CMK (cell line): ENCODE results near the gene CAAP1.
"Not testable (repeated sequence)": the region's sequence is repeated elsewhere in the genome, so short reads cannot be mapped to it uniquely, and the experiment has no call there.

Experiments used
- DNase-seq: peaks from one replicate; pipeline ENCODE4 v3.0.0-alpha.2; 2010; ENCODE audit warnings: low read depth

Gene CAAP1, protein sequence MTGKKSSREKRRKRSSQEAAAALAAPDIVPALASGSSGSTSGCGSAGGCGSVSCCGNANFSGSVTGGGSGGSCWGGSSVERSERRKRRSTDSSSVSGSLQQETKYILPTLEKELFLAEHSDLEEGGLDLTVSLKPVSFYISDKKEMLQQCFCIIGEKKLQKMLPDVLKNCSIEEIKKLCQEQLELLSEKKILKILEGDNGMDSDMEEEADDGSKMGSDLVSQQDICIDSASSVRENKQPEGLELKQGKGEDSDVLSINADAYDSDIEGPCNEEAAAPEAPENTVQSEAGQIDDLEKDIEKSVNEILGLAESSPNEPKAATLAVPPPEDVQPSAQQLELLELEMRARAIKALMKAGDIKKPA

DNA sequence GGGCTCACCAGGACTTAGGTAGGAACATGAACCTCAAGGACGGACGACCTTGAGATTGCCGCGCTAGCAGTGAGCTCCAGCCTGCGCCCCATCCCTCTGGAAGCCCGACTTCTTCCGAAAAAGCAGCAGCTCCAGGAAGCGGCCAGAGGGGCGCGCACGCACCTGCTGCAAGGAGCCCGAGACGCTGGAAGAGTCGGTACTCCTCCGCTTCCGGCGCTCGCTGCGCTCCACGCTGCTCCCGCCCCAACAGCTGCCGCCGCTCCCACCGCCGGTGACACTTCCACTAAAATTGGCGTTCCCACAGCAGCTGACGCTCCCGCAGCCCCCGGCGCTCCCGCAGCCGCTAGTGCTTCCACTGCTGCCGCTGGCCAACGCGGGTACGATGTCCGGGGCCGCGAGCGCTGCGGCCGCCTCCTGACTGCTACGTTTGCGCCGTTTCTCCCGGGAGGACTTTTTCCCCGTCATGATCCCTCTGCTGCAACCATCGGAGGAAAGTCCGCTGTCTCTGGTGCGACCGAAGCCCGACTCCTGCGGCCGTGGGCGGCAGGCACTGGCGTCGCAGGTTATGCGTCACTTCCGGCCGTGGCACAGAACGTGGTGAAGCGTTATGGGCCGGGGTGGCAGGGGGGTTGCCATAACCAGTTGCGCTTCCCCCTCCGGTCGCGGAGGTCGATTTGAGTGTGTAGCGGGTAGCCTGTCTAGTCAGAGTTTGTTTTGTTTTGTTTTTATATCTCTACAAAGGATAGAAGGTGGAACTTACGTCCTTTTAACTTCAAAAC is at the start of gene CAAP1:
CAAP1 (minus strand) TSS at position 552 of the 779 bp plus-strand sequence; CDS start at position 465, 87 bp downstream.
- peak; percentile 47 for DNase-seq

DNA sequence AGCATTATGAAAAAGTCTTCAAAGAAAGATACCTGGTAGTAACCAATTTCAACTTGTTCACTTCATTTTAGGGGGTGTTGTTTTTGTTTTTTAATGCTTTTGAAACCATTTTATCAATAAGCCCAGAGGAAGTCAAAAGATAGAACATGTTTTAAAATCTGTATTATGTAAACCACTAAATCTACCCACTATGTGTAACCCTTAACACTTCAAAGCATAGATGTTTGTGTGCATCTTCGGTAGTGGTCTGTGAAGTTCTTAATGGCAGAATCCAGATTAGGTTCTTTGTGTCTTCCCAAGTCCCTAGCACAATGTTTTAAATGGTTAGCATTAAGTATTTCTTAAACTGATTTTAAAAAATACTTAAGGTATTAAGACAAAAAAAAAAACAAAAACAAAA is 48.2 kb upstream of the CAAP1 start:
- DNase-seq = no peak

DNA sequence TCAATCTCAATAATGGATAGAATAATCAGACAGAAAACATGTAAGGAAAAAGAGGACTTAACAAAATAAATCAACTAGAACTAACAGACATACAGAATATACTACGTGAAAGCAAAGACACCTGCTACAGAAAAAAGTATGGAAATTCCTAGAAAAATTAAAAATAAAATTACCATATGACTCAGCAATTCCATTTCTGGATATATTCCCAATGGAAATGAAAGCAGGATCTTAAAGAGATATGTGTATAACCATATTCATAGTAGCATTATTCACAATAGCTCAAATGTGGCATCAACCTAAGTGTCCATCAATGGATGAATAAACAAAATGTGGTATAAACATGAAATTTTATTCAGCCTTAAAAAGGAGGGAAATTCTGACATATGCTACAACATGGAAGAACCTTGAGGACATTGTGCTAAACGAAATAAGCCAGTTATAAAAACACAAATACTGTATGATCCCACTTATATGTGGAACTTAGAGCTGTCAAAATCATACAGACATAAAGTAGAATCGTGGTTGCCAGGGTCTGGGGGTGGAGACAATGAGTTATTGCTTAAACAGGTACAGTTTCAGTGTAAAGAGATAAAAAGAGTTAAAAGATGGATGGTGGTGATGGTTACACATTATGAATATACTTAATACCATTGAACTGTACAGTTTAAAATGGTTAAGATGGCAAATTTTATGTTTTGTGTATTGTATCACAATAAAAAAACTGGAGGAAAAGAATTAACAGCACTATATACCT is 47.5 kb upstream of the CAAP1 start:
- DNase-seq = no peak

DNA sequence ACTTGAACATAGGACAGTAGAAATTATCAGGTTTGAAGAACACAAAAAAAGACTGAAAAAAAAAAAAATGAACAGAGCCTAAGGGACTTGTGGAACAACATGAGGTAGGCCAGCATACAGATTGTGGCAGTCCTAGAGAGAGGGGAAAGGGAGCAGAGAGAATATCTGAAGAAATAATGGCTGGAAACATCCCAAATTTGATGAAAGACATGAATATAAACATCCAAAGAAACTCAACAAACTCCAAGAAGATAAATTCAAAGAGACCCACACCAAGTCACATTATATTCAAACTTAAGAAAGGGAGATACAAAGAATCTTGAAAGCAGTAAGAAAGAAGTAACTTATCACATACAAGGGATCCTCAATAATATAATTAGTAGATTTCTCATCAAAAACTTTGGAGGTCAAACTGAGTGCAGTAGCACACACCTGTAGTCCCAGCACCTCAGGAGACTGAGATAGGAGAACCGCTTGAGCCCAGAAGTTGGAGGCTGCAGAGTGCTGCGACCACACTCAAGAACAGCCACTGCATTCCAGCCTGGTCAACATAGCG is 45.3 kb upstream of the CAAP1 start:
- no peak for DNase-seq

DNA sequence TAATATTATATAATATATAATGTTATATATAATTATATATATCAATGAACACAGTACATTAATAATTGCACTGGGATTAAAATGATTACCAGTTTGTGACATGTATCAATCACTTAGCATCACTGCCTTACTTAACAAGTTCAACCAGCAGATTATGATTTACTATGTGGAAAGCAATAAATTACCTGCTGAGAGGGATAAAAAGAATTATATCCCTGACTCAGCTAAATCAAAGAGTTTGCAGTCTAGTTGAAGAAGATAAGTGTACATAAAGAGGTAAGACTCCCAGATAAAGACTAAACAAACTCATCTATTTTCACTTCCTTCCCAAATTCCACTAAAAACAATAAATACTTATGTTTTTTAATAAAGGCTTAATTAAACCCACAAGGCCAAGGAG is 43.2 kb upstream of the CAAP1 start:
- no peak for DNase-seq

DNA sequence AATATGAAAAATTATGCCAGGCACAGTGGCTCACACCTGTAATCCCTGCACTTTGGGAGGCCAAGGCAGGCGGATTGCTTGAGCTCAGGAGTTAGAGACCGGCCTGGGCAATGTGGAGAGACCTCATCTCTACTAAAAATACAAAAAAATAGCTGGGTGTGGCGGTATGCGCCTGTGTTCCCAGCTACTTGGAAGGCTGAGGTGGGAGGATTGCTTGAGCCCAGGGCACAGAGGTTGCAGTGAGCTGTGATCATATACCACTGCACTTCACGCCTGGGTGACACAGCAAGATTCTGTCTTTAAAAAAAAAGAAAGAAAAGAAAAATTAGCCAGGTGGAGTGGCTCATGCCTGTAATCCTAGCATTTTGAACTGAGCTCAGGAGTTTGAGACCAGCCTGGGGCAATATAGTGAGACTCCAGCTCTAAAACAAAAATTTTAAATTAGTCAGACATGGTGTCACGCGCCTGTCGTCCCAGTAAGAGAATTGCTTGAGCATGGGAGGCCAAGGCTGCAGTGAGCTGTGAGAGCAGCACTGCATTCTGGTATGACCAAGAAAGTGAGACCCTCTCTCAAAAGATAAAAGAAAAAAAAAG is 36.4 kb upstream of the CAAP1 start:
- DNase-seq = no peak

DNA sequence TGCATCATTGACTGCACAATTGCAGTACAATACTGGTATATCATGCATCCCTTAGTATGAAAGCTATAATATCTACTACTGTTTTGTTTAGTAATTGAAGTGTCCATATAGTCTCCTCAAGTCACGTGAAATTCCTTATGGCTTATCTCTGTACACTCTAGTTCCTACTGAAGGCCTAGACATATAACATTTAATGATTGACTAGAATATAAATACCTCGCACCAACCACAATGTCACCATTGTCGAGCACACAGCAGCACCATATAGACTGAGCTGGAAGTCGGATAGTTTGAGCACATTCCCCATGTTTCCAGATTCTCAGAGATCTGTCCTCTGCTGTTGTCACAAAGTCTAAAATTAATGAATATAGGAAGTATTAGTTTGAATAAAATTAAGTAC is 33.0 kb upstream of the CAAP1 start:
- no peak for DNase-seq

DNA sequence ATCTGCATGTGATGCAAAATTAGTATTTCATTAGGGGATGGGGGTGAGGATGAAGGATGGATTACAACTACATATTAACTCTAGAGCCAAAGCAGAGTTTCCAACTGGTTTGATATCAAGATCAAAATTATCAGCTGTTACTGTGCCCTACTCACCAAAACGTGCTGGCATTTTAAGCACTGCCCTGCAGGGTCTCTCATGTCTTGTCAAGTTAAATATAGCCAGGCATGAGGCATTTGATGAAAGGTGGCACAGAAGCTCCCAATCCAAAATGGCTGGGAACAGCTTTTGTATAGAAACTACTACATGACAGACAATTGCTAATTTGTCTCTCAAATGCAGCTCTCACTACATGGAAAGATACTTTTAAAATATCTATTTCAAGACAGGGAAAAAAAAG is 27.1 kb upstream of the CAAP1 start:
- DNase-seq = no peak

DNA sequence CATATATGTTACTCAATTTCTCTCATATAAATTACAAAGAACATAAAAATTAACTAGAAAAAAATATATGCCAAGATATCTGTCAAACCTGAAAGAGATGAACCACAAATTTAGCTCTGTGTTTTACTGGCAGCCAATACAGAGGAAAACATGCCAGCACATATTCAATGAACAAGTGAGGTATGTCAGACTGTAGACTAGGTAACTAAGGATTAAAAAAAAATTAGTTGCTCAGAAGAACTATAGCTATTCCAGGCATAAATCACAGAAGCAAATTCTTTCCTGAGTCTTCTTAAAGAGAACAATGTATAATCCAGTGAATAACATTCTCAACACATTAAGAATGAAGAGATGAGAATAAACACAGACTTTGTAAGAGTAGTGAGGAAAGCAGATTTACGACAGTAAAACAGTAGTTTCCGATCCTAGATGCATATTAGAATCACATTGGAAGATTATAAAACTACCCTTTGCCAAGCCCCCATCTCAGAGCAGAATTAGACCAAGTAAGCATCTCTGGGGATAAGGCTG is 20.6 kb upstream of the CAAP1 start:
- DNase-seq = no peak

DNA sequence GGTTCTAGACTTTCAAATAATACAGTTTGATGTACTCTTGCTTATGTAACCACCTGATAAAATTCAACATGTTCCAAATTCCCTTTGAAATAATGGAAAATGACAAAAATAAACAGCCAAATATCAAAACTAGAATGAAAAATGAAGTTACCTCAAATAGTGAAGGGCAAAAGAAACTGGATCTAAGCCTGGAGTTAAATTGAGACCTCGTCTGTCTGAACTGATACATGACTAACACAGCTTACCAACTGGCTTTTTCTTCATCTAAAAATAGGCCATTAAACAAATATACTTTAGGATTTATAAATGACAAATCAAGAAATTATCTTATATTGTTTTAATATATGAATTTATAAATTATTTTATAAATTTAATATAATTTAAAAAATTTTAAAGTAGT is 12.1 kb upstream of the CAAP1 start:
- DNase-seq = no peak

DNA sequence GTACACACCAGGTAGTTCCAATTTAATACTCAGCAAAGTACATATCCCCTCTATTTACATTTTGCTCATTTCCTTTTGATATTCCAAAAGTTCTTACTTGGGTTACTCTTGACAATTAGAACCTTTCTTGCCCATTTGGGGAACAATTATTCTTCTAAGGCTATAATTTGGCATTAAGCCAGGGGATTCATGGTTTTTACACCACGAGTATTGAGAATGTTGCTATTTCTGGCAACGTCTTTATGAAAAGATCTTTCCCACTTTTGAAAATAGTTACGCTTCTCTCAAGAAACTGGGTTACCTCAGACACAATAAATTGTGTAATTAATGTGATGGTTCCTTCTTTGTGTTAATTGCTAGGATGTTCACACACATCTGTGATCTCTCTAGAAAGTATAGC is 11.5 kb upstream of the CAAP1 start:
- DNase-seq = no peak

DNA sequence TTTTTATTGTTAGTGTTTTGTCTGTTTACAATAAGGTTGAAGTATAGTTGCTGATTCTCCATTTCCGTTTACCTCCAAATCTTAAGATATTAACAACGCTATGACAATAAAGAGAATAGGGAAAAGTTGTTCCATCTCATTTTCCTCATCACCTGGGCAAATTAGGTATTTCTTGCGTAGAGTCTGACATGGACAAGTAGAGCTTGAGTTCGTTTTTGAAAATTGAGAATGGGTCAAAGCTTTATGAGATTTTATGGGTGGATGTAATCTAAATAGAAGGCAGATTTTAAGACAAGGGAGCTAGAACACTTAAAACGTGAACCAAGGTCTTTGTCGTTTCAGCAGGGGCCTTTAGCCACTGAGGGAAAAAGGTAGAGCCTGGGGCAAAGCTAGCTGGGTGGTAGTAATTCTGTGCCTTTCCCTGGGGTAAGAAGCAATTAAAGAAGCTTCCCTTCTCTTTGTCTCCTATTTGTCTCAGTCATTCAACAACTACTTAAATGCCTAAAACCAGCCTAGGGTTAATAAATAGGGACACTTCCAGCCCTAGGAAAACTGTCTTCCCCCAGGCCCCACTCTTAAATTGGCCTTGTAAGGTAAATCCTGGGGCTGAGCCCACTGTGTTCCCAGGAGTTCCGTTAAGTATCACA is 551 bp upstream of the CAAP1 start:
- no peak for DNase-seq

DNA sequence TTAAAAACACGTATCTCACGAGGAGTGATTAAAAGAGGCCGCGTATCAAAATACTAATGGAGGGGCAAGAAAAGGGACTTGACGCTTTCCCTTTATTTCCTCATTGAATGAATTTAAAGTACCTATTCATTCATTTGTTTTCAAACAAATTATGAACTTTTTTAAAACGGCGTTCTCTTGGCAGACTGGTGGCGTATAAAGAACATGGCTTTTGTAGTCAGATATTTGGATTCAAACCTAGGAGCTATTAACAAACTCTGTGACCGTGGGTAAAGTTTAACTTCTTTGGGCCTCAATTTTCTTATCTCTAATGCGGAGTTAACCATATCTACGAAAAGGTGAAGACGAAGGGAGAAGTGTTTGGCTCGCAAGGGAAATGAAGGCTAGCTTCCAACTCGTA is 876 bp downstream of the CAAP1 start:
- DNase-seq = no peak

DNA sequence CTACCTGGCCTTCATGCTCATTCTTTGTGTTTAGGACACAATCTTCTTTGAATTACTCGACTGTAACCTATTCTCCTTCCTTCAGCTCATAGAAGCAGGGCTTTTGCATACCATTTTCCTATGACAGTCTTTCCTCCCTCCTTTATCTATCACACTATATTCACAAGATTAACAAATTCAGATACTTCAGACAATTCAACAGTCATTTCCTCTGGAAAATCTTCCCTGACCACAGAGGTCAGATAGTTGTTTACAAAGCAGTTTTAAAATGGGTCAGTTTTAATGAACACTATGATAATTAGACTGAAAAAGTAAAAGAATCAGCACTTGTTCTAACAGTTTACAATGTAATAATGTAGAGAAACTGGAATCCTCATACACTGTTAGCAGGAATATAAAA is 4.3 kb downstream of the CAAP1 start:
- DNase-seq = no peak

DNA sequence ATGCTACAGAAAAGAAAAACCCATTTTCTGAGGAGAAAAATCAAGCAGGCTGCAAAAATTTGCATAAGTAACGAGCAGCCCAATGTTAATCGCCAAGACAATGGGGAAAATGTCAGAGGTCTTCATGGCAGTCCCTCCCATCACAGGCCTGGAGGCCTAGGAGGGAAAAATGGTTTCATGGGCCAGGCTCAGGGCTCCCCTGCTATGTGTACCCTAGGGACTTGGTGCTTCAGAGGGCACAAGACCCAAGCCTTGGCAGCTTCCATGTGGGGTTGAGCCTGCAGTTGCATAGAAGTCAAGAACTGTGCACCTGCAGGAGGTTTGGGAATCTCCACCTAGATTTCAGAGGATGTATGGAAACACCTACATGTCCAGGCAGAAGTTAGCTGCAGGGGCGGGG is 10.4 kb downstream of the CAAP1 start:
- DNase-seq = no peak

DNA sequence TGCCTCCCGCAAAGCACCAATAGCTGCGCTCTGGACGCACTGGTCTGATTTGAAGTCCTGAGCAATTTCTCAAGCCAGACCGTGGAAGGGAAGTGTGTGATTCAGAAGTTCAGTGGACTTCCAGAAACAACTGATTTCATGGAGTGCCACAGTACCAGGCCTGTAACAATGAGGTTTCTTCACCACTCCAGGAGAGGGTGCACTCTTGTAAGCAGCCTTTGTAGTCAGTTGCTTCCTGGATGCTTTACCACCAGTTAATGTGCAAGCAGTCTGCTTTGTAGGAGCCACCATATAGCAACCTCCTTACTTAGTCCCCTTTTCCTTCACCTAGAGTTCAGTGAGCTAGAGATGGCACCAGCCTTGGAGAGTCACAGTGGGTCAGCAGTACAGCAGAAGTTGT is 12.3 kb downstream of the CAAP1 start:
- DNase-seq = no peak

DNA sequence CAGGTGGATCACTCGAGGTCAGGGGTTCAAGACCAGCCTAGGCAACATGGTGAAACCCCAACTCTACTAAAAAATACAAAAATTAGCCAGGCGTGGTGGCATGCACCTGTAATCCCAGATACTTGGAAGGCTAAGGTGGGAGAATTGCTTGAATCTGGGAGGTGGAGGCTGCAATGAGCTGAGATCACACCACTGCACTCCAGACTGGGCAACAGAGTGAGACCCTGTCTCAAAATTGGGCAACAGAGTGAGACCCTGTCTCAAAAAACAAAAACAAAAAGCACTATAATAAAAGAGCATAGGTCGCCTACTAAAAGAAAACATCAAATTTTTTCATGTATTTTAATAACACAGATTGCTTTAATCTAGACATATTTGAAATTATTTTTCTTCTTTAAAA is 17.4 kb downstream of the CAAP1 start:
- DNase-seq = not testable (repeated sequence)

DNA sequence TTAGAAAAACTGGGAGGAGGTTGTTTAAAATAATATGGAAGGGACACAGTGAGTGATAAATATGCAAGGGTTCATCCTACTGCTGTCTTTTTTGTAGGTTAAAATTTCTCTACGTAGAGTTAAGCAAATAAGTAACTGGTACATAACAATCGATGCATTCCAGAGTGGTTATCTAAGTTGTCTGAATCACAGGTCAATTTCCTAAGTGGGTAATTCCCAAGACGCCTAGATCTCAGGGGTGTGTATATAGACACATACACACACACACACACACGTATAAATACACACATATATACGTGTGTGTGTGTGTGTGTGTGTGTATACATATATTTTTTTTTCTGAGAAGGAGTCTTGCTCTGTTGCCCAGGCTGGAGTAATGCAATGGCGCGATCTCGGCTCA is 22.3 kb downstream of the CAAP1 start:
- no peak for DNase-seq

DNA sequence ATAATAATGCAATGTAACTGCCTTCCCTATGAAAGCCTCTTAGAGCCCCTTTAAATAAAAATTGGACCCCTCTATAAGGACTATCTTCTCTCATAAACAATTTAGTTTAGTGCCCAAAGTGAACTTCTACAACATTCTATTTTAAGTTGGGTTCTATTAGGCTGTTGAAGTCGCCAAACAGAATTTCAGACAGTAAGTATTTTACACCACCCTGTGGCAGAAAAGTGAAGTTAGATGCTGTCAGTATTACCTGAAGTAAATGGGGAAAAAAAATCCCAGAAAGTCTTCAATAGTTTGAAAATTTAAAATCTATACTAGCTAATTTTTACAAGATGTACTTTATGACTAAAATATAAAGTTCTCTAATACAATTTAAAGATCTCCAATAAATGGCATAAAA is 29.5 kb downstream of the CAAP1 start:
- DNase-seq = no peak

DNA sequence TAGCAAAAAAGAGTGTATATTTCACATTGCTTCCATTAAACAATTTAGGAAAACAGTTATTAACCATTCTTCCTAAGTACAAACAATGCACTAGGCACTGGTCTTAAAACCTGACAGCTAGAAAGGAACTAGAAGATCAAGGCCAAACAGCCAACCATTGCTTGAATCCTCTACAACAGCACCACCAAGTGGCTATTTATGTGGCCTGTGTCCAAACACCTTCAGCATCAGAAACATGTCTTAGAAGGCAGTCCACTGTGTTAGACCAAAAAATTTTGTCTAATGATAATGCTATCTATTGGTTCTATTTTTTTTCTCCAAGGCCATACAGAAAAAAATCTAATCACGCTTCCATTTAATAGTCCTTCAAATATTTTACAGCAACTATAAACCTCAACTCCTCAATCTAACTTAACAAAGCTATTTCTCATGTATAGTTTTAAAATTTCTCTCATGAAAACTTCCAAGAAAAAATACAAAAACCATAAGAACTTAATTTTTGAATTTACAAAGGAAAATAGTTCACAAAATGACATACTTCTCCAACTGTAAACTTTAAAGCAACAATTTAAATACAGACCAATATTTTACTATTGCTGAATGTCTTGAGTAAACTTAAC is 36.1 kb downstream of the CAAP1 start:
- DNase-seq = peak; percentile 90

DNA sequence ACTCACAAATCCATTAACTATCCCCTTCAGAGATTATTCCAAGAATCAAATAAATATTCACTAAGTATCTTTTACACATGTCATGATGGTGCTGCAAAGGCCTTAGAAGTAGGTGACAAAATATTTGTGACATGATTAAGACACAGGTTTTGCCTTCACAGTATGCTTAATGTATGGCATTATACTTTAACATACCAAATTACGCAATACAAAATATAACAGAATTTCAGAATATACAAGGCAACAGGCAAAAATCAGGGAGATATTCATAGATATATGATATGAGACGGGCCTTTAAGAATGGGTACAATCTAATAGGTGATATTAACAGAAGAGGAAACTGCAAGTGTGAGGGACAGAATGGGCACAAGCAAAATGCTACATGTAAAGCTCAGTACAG is 41.6 kb downstream of the CAAP1 start:
- no peak for DNase-seq
